Measurements from ENCODE around the gene CENPQ.

The CENPQ gene

GRCh38 chr6:49506569-49507111, 43.5 kb downstream of the CENPQ start:
- DNase-seq, result no peak

DNA sequence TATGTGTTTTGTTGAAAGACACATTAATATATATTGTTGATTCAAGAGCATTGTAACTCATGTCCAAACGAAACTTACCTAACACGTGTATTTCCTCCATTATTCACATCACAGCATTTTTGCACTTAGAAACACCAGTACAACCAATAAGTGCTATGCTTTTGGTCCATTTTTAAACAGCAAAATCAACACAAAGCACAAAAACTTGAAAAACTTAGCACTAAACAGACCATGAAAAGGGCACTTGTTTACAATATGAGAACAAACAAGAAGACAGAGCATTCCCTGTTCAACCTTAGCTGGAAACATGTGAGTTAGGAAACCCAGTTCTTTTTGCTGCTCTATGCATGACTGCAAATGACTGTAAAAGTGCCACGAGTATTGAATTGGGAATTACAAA, 46.2 kb downstream of the CENPQ start:
- no peak for DNase-seq

- DNase-seq, result no peak
These were observed 50.2 kb downstream of the CENPQ start for GRCh38 chr6:49513153-49513989.

DNA sequence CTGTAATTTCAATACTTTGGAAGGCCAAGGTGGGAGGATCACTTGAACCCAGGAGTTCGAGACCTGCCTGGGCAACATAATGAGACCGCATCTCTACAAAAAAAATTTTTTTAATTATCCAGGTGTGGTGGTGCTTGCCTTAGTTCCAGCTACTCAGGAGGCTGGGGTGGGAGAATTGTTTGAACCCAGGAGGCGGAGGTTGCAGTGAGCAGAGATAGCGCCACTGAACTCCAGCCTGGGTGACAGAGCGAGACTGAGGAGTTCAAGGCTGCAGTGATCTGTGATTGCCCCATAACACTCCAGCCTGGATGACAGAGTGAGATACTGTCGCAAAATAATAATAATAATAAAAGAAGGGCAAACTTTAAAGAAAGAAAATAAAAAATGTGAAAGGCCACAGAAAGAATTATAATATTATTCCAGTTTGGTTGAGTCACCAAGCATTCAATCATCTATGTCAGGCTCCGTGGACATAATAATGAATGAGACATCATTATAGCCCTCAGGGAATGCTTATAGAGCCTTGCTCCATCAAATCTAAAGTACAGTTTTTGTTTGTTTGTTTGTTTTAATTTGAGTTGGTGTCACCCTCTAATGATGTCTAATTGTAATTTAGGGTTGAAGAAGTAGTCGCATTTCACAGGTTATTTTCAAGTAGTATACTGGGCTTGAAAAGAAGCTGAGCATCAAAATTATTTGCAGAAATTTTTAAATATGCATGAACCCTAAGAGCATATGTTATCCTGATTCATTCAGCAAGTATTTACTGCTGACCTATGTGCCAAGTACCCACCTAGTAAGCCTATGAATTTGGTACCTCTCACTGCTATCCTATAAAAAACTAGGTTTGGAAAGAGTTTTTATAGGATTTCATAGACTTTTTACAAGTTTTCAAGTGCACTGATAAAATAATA, 51.7 kb downstream of the CENPQ start:
- no peak for DNase-seq

DNA sequence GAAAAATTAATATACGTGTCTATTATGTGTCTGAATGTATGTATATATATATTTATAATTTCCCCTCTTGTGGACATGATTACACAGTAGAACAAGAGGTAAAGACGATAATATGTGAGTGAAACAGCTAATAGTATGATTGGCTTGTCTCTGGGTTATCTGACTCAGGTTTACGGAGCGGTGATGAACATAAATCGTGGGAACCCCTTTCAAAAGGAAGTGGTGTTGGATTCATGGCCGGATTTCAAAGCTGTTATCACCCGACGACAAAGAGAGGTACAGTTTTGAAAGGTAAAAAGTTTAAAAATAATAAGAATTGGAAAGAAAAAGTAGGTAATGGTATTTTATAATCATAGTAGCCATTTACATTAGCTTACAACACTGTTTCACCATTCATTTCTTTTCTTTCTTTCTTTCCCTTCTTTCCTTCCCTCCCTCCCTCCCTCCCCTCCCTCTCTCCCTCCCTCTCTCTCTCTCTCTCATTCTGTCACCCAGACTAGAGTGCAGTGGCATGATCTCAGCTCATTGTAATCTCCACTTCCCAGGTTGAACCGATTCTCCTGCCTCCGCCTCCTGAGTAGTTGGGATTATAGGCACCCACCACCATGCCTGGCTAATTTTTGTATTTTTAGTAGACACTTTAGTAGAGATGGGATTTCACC, 52.4 kb downstream of the CENPQ start:
- DNase-seq, result no peak

DNA sequence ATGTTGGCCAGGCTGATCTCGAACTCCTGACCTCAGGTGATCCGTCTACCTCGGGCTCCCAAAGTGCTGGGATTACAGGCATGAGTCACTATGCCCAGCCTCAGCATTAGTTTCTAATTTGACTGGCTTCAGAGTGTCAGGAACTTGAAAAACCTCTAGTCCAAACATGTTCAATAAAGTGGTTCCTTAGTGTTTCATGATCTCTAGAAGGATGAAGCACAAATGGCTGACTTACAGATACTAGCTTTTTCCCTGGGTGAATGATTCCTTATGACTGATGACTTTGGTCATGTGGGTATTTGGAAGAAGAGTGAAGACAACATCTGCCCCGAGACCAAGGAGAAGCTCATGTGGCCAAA, 53.0 kb downstream of the CENPQ start:
- no peak for DNase-seq

- no peak for DNase-seq
These were observed 54.7 kb downstream of the CENPQ start for GRCh38 chr6:49517919-49518318.

DNA sequence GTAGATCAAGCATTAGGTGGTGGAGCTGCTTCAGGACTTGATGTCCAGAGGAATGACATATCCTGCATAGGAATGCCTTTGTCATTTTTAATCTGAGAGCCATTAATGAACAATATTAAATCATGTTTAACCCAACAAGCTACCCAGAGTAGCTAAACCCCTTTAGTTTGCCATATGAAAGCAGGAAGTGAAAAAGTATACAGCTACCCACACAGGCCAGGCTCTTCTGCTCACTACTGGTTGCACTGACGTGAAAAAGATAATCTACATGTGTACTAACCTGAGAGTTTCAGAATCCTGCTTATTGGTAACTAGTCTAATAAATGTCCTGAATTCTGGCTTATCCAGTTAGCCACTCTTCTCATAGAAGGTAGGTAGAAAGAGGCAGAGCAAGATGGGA, 56.5 kb downstream of the CENPQ start:
- DNase-seq, result no peak

DNA sequence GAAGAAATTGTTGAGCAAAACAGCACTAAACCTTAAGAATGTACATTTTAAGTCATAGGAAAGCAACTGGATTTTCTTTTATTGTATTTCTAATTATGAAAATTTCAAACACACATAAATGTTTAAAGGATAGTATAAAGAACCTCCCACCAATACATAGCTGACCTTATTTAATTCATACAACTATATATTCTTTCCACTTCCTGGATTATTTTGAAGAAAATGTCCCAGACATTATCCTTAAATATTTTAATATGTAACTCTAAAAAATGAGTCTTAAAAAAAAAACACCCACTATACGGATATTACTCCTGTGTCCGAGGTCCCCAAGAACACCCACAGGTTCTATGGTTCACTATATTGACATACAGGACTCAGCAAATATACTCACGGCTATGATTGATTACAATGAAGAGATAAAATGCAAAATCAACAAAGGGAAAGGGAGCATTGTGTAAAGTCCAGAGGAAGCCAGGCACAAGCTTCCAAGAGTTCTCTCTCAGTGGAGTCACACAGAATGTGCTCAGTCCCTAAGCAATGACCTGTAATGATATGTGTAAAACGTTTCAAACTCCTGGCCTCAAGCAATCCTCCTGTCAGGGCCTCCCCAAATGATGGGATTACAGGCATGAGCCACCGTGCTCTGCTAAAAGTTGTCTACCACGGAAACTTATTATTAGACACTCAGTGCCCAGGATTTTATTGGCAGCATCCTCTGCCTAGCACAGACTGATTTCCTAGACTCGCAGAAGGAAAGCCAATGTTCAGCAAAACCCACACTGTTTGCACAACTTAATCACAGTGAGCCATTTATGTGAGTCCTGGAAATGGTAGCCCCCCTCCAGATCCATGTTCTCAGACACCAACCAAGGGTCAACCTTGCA, 59.8 kb downstream of the CENPQ start:
- DNase-seq, result no peak

- no peak for DNase-seq
These were observed 60.7 kb downstream of the CENPQ start for GRCh38 chr6:49523901-49524300.

DNA sequence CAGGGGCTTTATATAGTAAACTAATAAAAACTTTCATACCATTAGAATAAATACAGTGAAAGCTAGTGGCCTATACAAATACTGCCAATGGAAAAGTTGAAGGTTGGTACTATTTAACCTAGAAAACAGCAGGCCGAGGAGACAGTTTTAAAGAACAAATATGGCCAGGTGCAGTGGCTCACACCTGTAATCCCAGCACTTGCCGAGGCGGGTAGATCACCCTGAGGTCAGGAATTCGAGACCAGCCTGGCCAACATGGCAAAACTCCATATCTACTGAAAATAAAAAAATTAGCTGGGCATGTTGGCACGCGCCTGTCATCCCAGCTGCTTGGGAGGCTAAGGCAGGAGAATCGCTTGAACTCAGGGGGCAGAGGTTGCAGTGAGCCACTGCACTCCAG, 61.4 kb downstream of the CENPQ start:
- no peak for DNase-seq

GRCh38 chr6:49526598-49526997, 63.4 kb downstream of the CENPQ start:
- no peak for DNase-seq

DNA sequence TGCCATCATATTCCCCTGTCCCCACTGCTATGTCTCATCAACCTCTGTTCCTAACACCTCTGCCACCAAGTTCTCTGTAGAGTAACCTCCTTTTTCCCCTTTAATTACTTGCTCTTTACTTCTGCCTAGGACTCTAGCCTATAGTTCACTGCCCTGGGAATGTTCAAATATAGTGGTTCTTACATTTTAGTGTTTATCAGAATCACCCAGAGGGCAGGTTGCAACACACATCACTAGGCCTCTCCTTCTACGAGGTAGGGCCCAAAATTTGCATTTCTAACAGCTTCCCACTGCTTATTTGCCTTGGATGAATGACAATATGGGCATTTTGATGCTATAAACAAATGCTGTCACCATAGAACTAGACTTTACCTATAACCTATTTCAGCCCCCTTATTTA, 64.2 kb downstream of the CENPQ start:
- no peak for DNase-seq

GRCh38 chr6:49528571-49528970, 65.4 kb downstream of the CENPQ start:
- DNase-seq, result no peak

DNA sequence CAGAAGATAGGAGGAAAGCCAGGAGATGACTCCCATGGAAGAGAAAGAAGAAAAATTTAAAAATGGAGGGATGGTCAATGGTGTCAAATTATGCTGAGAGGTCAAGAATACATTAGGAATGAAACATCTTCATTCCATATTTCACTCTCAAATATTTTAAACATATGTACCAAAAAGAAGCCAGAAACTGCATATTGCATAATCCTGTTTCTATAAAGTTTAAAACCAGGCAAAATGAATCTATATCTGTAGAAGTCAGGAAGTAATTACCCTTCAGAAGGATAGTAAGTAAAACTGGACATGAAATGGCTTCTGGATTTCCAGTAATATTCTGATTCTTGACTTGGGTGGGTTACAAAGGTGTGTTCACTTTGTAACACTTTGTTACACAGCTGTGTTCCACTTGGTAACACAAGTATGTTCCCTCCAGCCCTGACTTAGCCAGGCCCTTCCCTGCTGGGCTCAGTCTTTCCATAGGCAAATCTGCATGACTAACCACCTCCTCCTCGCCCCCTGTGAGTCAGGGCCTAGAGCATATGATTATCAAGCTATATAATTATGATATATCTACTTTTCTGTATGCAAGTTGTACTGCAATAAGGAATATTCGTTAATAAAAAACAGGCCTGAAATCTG, 67.1 kb downstream of the CENPQ start:
- no peak for DNase-seq

DNA sequence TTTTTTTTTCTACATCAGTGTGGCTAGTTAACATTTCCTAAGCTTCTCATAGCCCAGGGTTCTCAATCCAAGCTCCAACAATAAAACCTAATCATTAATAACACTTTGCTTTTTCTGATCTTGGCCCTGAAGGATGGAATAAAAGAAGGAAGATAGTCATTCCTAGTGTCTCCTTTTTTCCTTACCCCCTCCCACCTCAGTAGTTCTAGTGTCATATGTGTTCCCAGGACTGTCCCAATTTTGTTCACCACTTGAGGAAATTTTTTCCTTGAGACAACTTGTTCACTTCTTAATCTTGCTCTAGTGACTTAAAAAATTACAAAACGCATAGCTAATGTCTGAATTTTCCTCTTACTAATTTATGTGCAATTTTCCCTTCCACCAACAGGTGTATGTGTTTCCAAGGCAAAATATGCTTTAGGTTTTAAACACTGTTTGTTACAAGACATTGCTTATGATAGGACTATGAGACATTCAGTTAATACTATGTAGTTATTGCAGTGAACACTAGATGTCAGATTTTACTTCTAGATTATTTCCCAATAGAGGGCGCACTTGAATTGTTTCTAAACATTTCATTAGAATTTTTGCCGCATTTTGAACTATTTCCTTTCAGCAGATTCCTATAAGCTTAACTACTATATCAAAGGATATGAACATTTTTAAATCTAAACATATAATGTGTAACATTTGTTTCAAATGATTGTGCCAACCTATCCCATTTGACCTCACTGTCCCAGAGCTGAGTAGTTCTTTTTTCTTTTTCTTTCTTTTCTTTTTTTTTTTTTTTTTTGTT, 68.8 kb downstream of the CENPQ start:
- no peak for DNase-seq

- DNase-seq, result no peak
These were observed 72.6 kb downstream of the CENPQ start for GRCh38 chr6:49535795-49536194.

DNA sequence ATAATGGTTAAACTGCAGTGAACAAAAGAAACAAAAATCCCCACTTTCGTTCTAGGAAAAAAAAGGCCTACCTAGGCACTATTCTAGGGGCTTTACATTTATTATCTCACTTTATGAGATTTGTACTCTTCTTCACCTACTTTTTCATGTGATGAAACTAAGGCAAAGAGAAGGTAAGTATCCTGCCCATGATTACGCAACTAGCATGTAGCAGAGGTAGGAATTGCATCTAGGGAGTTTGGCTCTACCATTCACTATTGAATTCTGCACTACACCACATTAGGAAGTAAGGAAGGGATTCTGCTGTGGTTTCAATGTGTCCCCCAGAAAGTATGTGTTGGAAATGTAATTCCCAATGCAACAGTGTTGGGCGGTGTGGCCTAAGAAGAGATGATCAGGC, 75.9 kb downstream of the CENPQ start:
- no peak for DNase-seq

DNA sequence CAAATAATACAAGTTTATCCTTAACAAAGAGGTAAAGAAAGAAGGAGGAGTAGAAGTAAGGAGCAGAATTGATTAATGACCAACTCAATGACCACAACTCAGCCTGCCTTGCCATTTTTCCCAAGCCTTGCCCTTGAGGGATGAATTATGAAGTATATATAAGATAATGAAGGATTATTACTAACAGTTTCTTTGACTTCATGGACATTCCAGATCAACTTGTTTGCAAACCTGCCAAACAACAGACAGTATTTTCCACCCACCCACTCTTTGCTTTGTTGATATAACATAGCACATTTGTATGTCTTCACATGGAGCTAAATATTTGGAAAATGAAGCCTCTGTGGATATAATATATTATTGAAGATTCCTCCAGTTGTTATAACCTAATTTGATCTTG, 77.4 kb downstream of the CENPQ start:
- no peak for DNase-seq

- DNase-seq, result no peak
These were observed 78.1 kb downstream of the CENPQ start for GRCh38 chr6:49541210-49541724.

- DNase-seq, result no peak
These were observed 78.8 kb downstream of the CENPQ start for GRCh38 chr6:49541936-49542335.
